ENCODE results near the gene EPN2.

DNA sequence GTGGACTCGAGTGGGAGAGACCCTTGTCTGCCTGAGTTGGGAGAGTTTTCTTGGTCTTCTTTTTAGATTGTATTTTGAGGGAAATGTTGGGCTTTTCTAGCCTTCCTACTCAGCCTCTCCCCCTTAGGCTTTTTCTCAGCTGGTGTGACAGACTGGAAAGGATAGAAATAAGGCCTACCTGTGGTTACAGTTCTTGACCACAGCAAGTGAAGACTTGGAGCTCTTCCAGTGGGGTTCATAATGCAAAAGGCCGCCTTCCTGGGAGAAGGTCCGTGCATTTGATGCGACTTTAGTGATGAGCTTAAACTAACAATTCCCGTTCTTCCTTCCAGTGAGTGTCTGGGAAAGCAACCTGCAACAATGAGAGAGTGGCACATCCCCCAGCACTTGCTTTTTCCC is 68.6 kb downstream of the EPN2 start:
- TF ChIP-seq POLR2A (IDR thresholded peaks at IDR 0.05; ENCODE audit: low read depth): no peak
- TF ChIP-seq, protein P1, sequence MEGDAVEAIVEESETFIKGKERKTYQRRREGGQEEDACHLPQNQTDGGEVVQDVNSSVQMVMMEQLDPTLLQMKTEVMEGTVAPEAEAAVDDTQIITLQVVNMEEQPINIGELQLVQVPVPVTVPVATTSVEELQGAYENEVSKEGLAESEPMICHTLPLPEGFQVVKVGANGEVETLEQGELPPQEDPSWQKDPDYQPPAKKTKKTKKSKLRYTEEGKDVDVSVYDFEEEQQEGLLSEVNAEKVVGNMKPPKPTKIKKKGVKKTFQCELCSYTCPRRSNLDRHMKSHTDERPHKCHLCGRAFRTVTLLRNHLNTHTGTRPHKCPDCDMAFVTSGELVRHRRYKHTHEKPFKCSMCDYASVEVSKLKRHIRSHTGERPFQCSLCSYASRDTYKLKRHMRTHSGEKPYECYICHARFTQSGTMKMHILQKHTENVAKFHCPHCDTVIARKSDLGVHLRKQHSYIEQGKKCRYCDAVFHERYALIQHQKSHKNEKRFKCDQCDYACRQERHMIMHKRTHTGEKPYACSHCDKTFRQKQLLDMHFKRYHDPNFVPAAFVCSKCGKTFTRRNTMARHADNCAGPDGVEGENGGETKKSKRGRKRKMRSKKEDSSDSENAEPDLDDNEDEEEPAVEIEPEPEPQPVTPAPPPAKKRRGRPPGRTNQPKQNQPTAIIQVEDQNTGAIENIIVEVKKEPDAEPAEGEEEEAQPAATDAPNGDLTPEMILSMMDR (IDR thresholded peaks at IDR 0.05): no peak
- TF ChIP-seq EP300 (IDR thresholded peaks at IDR 0.05): no peak
- TF ChIP-seq POLR2AphosphoS5 (IDR thresholded peaks at IDR 0.05): no peak

Data from esophagus muscularis mucosa (tissue), 4 donors.